ENCODE data around the gene MAML2. TPM values are rescaled to one million over a fixed set of nuclear protein-coding genes. Genes with fewer than 3 reads are reported as not detected.

MAML2 gene
- total RNA-seq, 2 experiments from 2014 or later: 14.1 to 14.3 TPM

- Mint-ChIP-seq H3K9me3 (peaks cover 5% of the 10 kb centered on the region), H3K27me3 (no peaks in the 10 kb centered on the region), H3K4me3 (no peak overlapping the region), H3K36me3 (peaks cover 45% of the 10 kb centered on the region), H3K27ac (peak overlapping the region; percentile 0), H3K4me1 (peaks cover 75% of the 10 kb centered on the region)
- DNase-seq: no peak
Measured at GRCh38 chr11:96331699-96332116, 11.3 kb downstream of the MAML2 start.

GRCh38 chr11:96330511-96330859, 12.5 kb downstream of the MAML2 start:
- H3K27ac Mint-ChIP-seq: peak overlapping the region; percentile 89
- H3K27me3 Mint-ChIP-seq: no peaks in the 10 kb centered on the region
- no peak for DNase-seq
- H3K4me3 Mint-ChIP-seq: no peak overlapping the region
- peaks cover 75% of the 10 kb centered on the region for H3K4me1 Mint-ChIP-seq
- H3K36me3 Mint-ChIP-seq: peaks cover 51% of the 10 kb centered on the region
- peaks cover 5% of the 10 kb centered on the region for H3K9me3 Mint-ChIP-seq

- peaks cover 50% of the 10 kb centered on the region for H3K36me3 Mint-ChIP-seq
- peak overlapping the region; percentile 89 for H3K27ac Mint-ChIP-seq
- peaks cover 5% of the 10 kb centered on the region for H3K9me3 Mint-ChIP-seq
- H3K4me1 Mint-ChIP-seq: peaks cover 77% of the 10 kb centered on the region
- H3K27me3 Mint-ChIP-seq: no peaks in the 10 kb centered on the region
- DNase-seq: no peak
- no peak overlapping the region for H3K4me3 Mint-ChIP-seq
Measured at GRCh38 chr11:96329855-96330510, 13.0 kb downstream of the MAML2 start.

- peak overlapping the region; percentile 60 for H3K4me3 Mint-ChIP-seq
- H3K9me3 Mint-ChIP-seq: peaks cover 5% of the 10 kb centered on the region
- peaks cover 49% of the 10 kb centered on the region for H3K36me3 Mint-ChIP-seq
- peaks cover 77% of the 10 kb centered on the region for H3K4me1 Mint-ChIP-seq
- H3K27ac Mint-ChIP-seq: peak overlapping the region; percentile 89
- no peaks in the 10 kb centered on the region for H3K27me3 Mint-ChIP-seq
- DNase-seq: no peak
Measured at GRCh38 chr11:96329419-96329818, 13.6 kb downstream of the MAML2 start.

GRCh38 chr11:96328395-96329010, 14.5 kb downstream of the MAML2 start:
- peaks cover 78% of the 10 kb centered on the region for H3K4me1 Mint-ChIP-seq
- H3K9me3 Mint-ChIP-seq: peaks cover 5% of the 10 kb centered on the region
- DNase-seq: no peak
- no peak overlapping the region for H3K4me3 Mint-ChIP-seq
- peak overlapping the region; percentile 89 for H3K27ac Mint-ChIP-seq
- no peaks in the 10 kb centered on the region for H3K27me3 Mint-ChIP-seq
- H3K36me3 Mint-ChIP-seq: peaks cover 55% of the 10 kb centered on the region

GRCh38 chr11:96326959-96327358, 16.0 kb downstream of the MAML2 start:
- Mint-ChIP-seq H3K4me3 (no peak overlapping the region), H3K27ac (no peak overlapping the region), H3K36me3 (peaks cover 67% of the 10 kb centered on the region), H3K9me3 (peaks cover 5% of the 10 kb centered on the region), H3K27me3 (no peaks in the 10 kb centered on the region), H3K4me1 (peaks cover 71% of the 10 kb centered on the region)
- DNase-seq: no peak

- no peak for DNase-seq
- Mint-ChIP-seq H3K27me3 (no peaks in the 10 kb centered on the region), H3K27ac (no peak overlapping the region), H3K4me3 (no peak overlapping the region), H3K9me3 (peaks cover 2% of the 10 kb centered on the region), H3K36me3 (peaks cover 75% of the 10 kb centered on the region), H3K4me1 (peaks cover 78% of the 10 kb centered on the region)
Measured at GRCh38 chr11:96324912-96325311, 18.1 kb downstream of the MAML2 start.

- Mint-ChIP-seq H3K36me3 (peaks cover 68% of the 10 kb centered on the region), H3K4me3 (no peak overlapping the region), H3K27me3 (no peaks in the 10 kb centered on the region), H3K27ac (no peak overlapping the region), H3K9me3 (peaks cover 2% of the 10 kb centered on the region), H3K4me1 (peaks cover 75% of the 10 kb centered on the region)
- DNase-seq: no peak
Measured at GRCh38 chr11:96323642-96323985, 19.4 kb downstream of the MAML2 start.

GRCh38 chr11:96322775-96323641, 20.0 kb downstream of the MAML2 start:
- no peak overlapping the region for H3K27ac Mint-ChIP-seq
- no peaks in the 10 kb centered on the region for H3K9me3 Mint-ChIP-seq
- no peaks in the 10 kb centered on the region for H3K27me3 Mint-ChIP-seq
- DNase-seq: no peak
- H3K4me3 Mint-ChIP-seq: no peak overlapping the region
- peaks cover 66% of the 10 kb centered on the region for H3K36me3 Mint-ChIP-seq
- peaks cover 75% of the 10 kb centered on the region for H3K4me1 Mint-ChIP-seq

GRCh38 chr11:96321091-96321490, 21.9 kb downstream of the MAML2 start:
- H3K36me3 Mint-ChIP-seq: peaks cover 76% of the 10 kb centered on the region
- H3K4me1 Mint-ChIP-seq: peaks cover 84% of the 10 kb centered on the region
- H3K9me3 Mint-ChIP-seq: no peaks in the 10 kb centered on the region
- H3K4me3 Mint-ChIP-seq: no peak overlapping the region
- no peak for DNase-seq
- H3K27ac Mint-ChIP-seq: no peak overlapping the region
- H3K27me3 Mint-ChIP-seq: no peaks in the 10 kb centered on the region

- H3K9me3 Mint-ChIP-seq: peaks cover 2% of the 10 kb centered on the region
- H3K4me3 Mint-ChIP-seq: no peak overlapping the region
- H3K4me1 Mint-ChIP-seq: peaks cover 84% of the 10 kb centered on the region
- H3K36me3 Mint-ChIP-seq: peaks cover 75% of the 10 kb centered on the region
- no peak for DNase-seq
- no peaks in the 10 kb centered on the region for H3K27me3 Mint-ChIP-seq
- peak overlapping the region; percentile 55 for H3K27ac Mint-ChIP-seq
Measured at GRCh38 chr11:96319898-96320656, 22.9 kb downstream of the MAML2 start.

- no peak overlapping the region for H3K27ac Mint-ChIP-seq
Measured at GRCh38 chr11:96318850-96319249, 24.1 kb downstream of the MAML2 start.

GRCh38 chr11:96318399-96318798, 24.6 kb downstream of the MAML2 start:
- H3K36me3 Mint-ChIP-seq: peaks cover 72% of the 10 kb centered on the region
- H3K9me3 Mint-ChIP-seq: peaks cover 2% of the 10 kb centered on the region
- no peak overlapping the region for H3K4me3 Mint-ChIP-seq
- H3K4me1 Mint-ChIP-seq: peaks cover 83% of the 10 kb centered on the region
- peak overlapping the region; percentile 62 for H3K27ac Mint-ChIP-seq
- no peak for DNase-seq
- no peaks in the 10 kb centered on the region for H3K27me3 Mint-ChIP-seq

More at GRCh38 chr11:96318850-96319249, 24.1 kb downstream of the MAML2 start:
- Mint-ChIP-seq H3K4me1 (peaks cover 84% of the 10 kb centered on the region), H3K9me3 (peaks cover 2% of the 10 kb centered on the region), H3K4me3 (no peak overlapping the region), H3K36me3 (peaks cover 75% of the 10 kb centered on the region), H3K27me3 (no peaks in the 10 kb centered on the region)
- no peak for DNase-seq

GRCh38 chr11:96317985-96318384, 25.0 kb downstream of the MAML2 start:
- Mint-ChIP-seq H3K4me3 (no peak overlapping the region), H3K36me3 (peaks cover 72% of the 10 kb centered on the region)

GRCh38 chr11:96317571-96317970, 25.4 kb downstream of the MAML2 start:
- H3K9me3 Mint-ChIP-seq: peaks cover 2% of the 10 kb centered on the region
- peak overlapping the region; percentile 62 for H3K27ac Mint-ChIP-seq
- H3K4me3 Mint-ChIP-seq: no peak overlapping the region
- H3K36me3 Mint-ChIP-seq: peaks cover 68% of the 10 kb centered on the region
- peaks cover 83% of the 10 kb centered on the region for H3K4me1 Mint-ChIP-seq
- H3K27me3 Mint-ChIP-seq: no peaks in the 10 kb centered on the region
- DNase-seq: no peak

More at GRCh38 chr11:96317985-96318384, 25.0 kb downstream of the MAML2 start:
- no peaks in the 10 kb centered on the region for H3K27me3 Mint-ChIP-seq
- peaks cover 87% of the 10 kb centered on the region for H3K4me1 Mint-ChIP-seq
- H3K9me3 Mint-ChIP-seq: peaks cover 2% of the 10 kb centered on the region
- no peak for DNase-seq
- peak overlapping the region; percentile 62 for H3K27ac Mint-ChIP-seq

Measured in activated naive CD8-positive, alpha-beta T cell treated with anti-CD3 and anti-CD28 coated beads for 36 hours (primary cell).